GM12891 (cell line): ENCODE measurements around the gene ATRN.

Experiments used
- POLR2A ChIP-seq: IDR thresholded peaks from 2 replicates; pipeline ENCODE4 v1.6.1; 2011; ENCODE audit warnings: low read depth, low read length, control low read depth
- POLR2AphosphoS5 ChIP-seq: IDR thresholded peaks from 2 replicates; pipeline ENCODE4 v1.6.1; 2011; ENCODE audit warnings: low read depth, low read length, control low read depth
- POU2F2 ChIP-seq: IDR thresholded peaks from 2 replicates; pipeline ENCODE4 v1.6.1; 2011; ENCODE audit warnings: low read depth, mild to moderate bottlenecking, control low read depth, low read length, moderate library complexity

- TF ChIP-seq POLR2A (no peak), POLR2AphosphoS5 (no peak), POU2F2 (no peak)
These were observed 204.4 kb downstream of the ATRN start for GRCh38 chr20:3674995-3675900.
